OCI-LY7 (cell line): Measurements from ENCODE around the gene DNAAF8. TPM values are rescaled to one million over a fixed set of nuclear protein-coding genes. Genes with fewer than 3 reads are reported as not detected.

Experiments
- BruUV-seq: library from RNA; stranded (reverse); fragments of 400-500 nt; replicated peaks from 2 replicates; lab custom pipeline; 2021; lab: Mats Ljungman, UMichigan
- CTCF ChIA-PET: fragments of 300-600 bp; sonication (Branson Sonifier 250); formaldehyde crosslinking; loops from one replicate; lab custom pipeline; 2022; ENCODE audit warnings: antibody characterized with exemption; ENCODE audit not compliant: unreplicated experiment; lab: Charles Lee
- POLR2A ChIA-PET: fragments of 300-600 bp; sonication (Branson Sonifier 250); formaldehyde crosslinking; loops from one replicate; lab custom pipeline; 2022; ENCODE audit warnings: antibody characterized with exemption; lab: Charles Lee
- DNase-seq: peaks from one replicate; pipeline ENCODE4 v3.0.0-alpha.2; 2015; ENCODE audit warnings: low spot score
- H2AFZ ChIP-seq: fragments of 200-600 bp; sonication (generic), shearing (Covaris generic); 2 replicates; pipeline ENCODE4 v1.6.1; 2014; ENCODE audit warnings: mild to moderate bottlenecking, antibody characterized with exemption, low read length, moderate library complexity
- H3K27ac ChIP-seq: fragments of 200-600 bp; sonication (generic); 2 replicates; pipeline ENCODE4 v1.5.1; 2014; ENCODE audit warnings: mixed run types, low read depth, mild to moderate bottlenecking, moderate library complexity, low read length, inconsistent platforms; ENCODE audit not compliant: poor library complexity, severe bottlenecking
- H3K36me3 ChIP-seq: fragments of 200-600 bp; sonication (generic); 2 replicates; pipeline ENCODE4 v1.6.1; 2014; ENCODE audit warnings: mild to moderate bottlenecking, antibody characterized with exemption, low read length, moderate library complexity, mixed read lengths; ENCODE audit not compliant: insufficient read depth
- H3K4me1 ChIP-seq: fragments of 200-600 bp; sonication (generic); 2 replicates; pipeline ENCODE4 v1.5.1; 2014; ENCODE audit warnings: mild to moderate bottlenecking, low read length; ENCODE audit not compliant: insufficient read depth, poor library complexity, severe bottlenecking
- H3K4me2 ChIP-seq: fragments of 200-600 bp; sonication (generic); 2 replicates; pipeline ENCODE4 v1.6.1; 2014; ENCODE audit warnings: mild to moderate bottlenecking, low read length
- H3K4me3 ChIP-seq: fragments of 200-600 bp; sonication (generic); 2 replicates; pipeline ENCODE4 v1.5.1; 2014; ENCODE audit warnings: mild to moderate bottlenecking, low read depth, low read length; ENCODE audit not compliant: poor library complexity, severe bottlenecking
- H3K79me2 ChIP-seq: fragments of 200-600 bp; sonication (generic); 2 replicates; pipeline ENCODE4 v1.6.1; 2016; ENCODE audit warnings: low read depth, mild to moderate bottlenecking, low read length, moderate library complexity, mixed read lengths; ENCODE audit not compliant: insufficient read depth
- H3K9me2 ChIP-seq: fragments of 200-600 bp; sonication (generic); 2 replicates; pipeline ENCODE4 v1.6.1; 2016; ENCODE audit warnings: mild to moderate bottlenecking, low read length, mixed read lengths; ENCODE audit not compliant: insufficient read depth
- H3K9me3 ChIP-seq: fragments of 200-600 bp; sonication (generic); 2 replicates; pipeline ENCODE4 v1.6.1; 2014; ENCODE audit warnings: mild to moderate bottlenecking, mixed run types, low read length, mixed read lengths
- H4K20me1 ChIP-seq: fragments of 200-600 bp; sonication (generic); 2 replicates; pipeline ENCODE4 v1.6.1; 2014; ENCODE audit warnings: mild to moderate bottlenecking, antibody characterized with exemption, low read length, moderate library complexity, mixed read lengths; ENCODE audit not compliant: insufficient read depth
- EZH2phosphoT487 ChIP-seq: fragments of 200-600 bp; sonication (generic); IDR thresholded peaks from 2 replicates; pipeline ENCODE4 v1.6.1; 2018; ENCODE audit warnings: low read depth, borderline replicate concordance, mild to moderate bottlenecking, mixed run types, antibody characterized with exemption, low read length, moderate library complexity, mixed read lengths
- intact Hi-C: fragments of 100-400 bp; cut with micrococcal nuclease; formaldehyde crosslinking; loops from one replicate; pipeline ENCODE4 v1.10.0; 2022; ENCODE audit not compliant: unreplicated experiment
- total RNA-seq, 2 experiments: library from RNA; depleted of rRNA in 1 of 2; stranded (reverse); fragments of >200 nt in 1 of 2; shearing (Covaris generic) in 1 of 2; gene quantifications; 2 replicates each; pipeline ENCODE4 v1.2.3, GENCODE V29; 2014 to 2022
- TF ChIP-seq, protein P1 (sequence below): fragments of 200-600 bp; sonication (generic); conservative IDR thresholded peaks from 2 replicates; pipeline ENCODE4 v1.5.1; 2014; ENCODE audit warnings: mild to moderate bottlenecking, antibody characterized with exemption, low read length, moderate library complexity, mixed read lengths

Gene DNAAF8
- total RNA-seq, 2 experiments from 2014 or later = 0.38 to 1.1 TPM

DNA sequence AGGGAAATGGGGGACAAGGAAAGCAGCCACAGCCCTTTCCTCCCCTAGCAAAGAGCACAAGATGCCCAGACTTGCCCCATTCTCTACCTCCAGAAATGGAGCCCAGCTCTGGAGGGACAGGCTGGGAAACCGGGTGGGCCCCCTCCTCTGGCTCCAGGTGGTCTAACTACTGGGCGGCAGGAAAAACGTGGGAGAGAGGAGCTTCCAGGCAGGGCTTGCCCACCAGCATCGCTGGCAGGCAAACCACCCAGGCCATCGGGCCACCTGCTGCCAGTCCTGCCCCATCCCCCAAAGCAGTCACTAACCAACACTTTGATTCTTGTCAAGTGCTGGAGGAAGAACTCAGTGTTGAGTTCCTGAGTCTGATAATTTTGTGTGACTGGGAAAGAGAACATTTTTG lies 15.9 kb upstream of the DNAAF8 start:
- H3K27ac ChIP-seq = peak overlapping the region; percentile 61
- H3K79me2 ChIP-seq = no peaks in the 10 kb centered on the region
- intact Hi-C loops = no loop called here
- no peak for TF ChIP-seq EZH2phosphoT487
- TF ChIP-seq, protein P1, sequence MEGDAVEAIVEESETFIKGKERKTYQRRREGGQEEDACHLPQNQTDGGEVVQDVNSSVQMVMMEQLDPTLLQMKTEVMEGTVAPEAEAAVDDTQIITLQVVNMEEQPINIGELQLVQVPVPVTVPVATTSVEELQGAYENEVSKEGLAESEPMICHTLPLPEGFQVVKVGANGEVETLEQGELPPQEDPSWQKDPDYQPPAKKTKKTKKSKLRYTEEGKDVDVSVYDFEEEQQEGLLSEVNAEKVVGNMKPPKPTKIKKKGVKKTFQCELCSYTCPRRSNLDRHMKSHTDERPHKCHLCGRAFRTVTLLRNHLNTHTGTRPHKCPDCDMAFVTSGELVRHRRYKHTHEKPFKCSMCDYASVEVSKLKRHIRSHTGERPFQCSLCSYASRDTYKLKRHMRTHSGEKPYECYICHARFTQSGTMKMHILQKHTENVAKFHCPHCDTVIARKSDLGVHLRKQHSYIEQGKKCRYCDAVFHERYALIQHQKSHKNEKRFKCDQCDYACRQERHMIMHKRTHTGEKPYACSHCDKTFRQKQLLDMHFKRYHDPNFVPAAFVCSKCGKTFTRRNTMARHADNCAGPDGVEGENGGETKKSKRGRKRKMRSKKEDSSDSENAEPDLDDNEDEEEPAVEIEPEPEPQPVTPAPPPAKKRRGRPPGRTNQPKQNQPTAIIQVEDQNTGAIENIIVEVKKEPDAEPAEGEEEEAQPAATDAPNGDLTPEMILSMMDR = no peak
- H3K4me1 ChIP-seq = peaks cover 17% of the 10 kb centered on the region
- peak overlapping the region; percentile 64 for H3K4me2 ChIP-seq
- H3K9me2 ChIP-seq = no peaks in the 10 kb centered on the region
- ChIA-PET POLR2A (no interaction called here), CTCF (no interaction called here)
- peak overlapping the region; percentile 41; the same call in 1 of the 2 replicates for H2AFZ ChIP-seq
- no TSS peak for BruUV-seq
- H3K36me3 ChIP-seq = peaks cover 20% of the 10 kb centered on the region; the same call in 1 of the 2 replicates
- no peaks in the 10 kb centered on the region for H3K9me3 ChIP-seq
- no peaks in the 10 kb centered on the region for H4K20me1 ChIP-seq
- peak overlapping the region; percentile 31 for H3K4me3 ChIP-seq
- peak; percentile 42 for DNase-seq

DNA sequence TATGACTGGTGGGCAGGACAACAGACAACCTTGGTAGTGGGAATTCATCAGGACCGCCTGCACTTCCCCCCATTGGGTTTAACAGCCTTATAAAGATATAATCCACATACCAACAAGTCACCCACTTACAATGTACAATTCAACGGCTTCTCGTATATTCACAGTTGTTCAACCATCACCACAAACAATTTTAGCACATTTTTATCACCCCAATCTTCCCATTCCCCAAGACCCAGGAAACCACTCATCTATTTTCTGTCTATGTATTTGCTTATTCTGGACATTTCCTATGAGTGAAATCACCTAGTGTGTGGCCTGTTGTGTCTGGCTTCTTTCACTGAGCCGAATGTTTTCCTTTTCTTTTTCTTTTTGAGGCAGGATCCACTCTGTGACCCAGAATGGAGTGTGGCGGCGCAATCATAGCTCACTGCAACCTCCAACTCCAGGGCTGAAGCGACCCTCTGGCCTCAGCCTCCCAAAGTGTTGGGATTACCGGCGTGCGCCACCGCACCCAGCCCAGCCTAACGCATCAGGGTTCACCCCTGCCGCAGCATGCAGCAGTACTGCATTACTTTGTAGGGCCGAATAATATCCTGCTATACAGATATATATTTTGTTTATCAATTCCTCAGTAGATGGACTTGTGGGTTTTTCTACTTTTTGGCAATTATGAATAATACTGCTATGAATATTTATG lies 11.1 kb upstream of the DNAAF8 start:
- CTCF ChIA-PET = no interaction called here
- no TSS peak for BruUV-seq
- Histone ChIP-seq H3K4me1 (peaks cover 14% of the 10 kb centered on the region), H4K20me1 (no peaks in the 10 kb centered on the region), H3K36me3 (peaks cover 16% of the 10 kb centered on the region; the same call in 1 of the 2 replicates), H3K9me3 (no peaks in the 10 kb centered on the region), H3K4me2 (no peak overlapping the region), H3K79me2 (no peaks in the 10 kb centered on the region), H3K9me2 (no peaks in the 10 kb centered on the region), H3K27ac (no peak overlapping the region), H2AFZ (no peak overlapping the region), H3K4me3 (no peak overlapping the region)
- intact Hi-C loops = no loop called here
- TF ChIP-seq, protein P1 = no peak
- TF ChIP-seq EZH2phosphoT487 = no peak
- no peak for DNase-seq
- POLR2A ChIA-PET = no interaction called here
